HAP-1 (cell line): Measurements from ENCODE around the gene CCDC88B.

ENCODE experiments used
- DNase-seq, 2 experiments: peaks; one replicate each; pipeline ENCODE4 v3.0.0-alpha.2; 2016 to 2020; ENCODE audit warnings: low spot score in 2 of 2
- H3K27me3 ChIP-seq: fragments of 250-450 bp; sonication (Bioruptor Pico); 2 replicates; pipeline ENCODE4 v1.5.1; 2020; ENCODE audit warnings: low read depth, mild to moderate bottlenecking, moderate library complexity
- H3K36me3 ChIP-seq: fragments of 250-450 bp; sonication (Bioruptor Pico); replicated peaks from 2 replicates; pipeline ENCODE4 v1.5.1; 2020; ENCODE audit warnings: mild to moderate bottlenecking
- H3K4me1 ChIP-seq: fragments of 250-450 bp; sonication (Bioruptor Pico); 2 replicates; pipeline ENCODE4 v1.5.1; 2020; ENCODE audit warnings: mild to moderate bottlenecking
- H3K4me3 ChIP-seq: fragments of 250-450 bp; sonication (Bioruptor Pico); 2 replicates; pipeline ENCODE4 v1.5.1; 2020; ENCODE audit warnings: mild to moderate bottlenecking, moderate library complexity
- H3K9me3 ChIP-seq: fragments of 250-450 bp; sonication (Bioruptor Pico); 2 replicates; pipeline ENCODE4 v1.5.1; 2020; ENCODE audit warnings: mild to moderate bottlenecking, moderate library complexity
- in situ Hi-C: fragments of 300-500 bp; cut with MboI; formaldehyde crosslinking; loops from 3 replicates; pipeline ENCODE4 v1.14.3; 2020; ENCODE audit warnings: low sequenced_read_pairs, inconsistent platforms, mixed read lengths

The CCDC88B gene

DNA sequence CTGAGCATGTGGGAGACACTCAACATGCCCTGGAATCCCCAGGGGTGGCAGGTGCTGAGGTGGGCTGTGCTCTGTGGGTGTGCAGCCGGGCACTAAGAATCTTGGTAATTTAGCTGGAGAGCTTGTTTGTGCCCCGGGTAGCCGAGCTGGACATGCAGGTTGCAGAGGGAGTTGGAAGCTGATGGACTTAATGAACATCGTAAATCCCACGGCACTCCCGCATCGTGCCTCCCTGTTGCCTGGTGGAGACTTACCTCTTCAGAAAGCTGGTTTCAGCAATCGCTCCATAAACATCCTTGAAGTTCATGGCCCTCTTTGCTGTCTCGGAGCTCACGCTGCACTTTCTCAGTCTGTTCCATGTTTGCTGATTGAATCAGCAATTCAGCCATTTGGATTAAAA is 48.9 kb downstream of the CCDC88B start:
- in situ Hi-C loops: no loop called here
- DNase-seq: no peak
- H3K36me3 ChIP-seq: no peaks in the 10 kb centered on the region
- H3K27me3 ChIP-seq: peaks cover 4% of the 10 kb centered on the region; the same call in 1 of the 2 replicates
- H3K9me3 ChIP-seq: no peaks in the 10 kb centered on the region
- H3K4me3 ChIP-seq: no peak overlapping the region
- H3K4me1 ChIP-seq: no peaks in the 10 kb centered on the region

DNA sequence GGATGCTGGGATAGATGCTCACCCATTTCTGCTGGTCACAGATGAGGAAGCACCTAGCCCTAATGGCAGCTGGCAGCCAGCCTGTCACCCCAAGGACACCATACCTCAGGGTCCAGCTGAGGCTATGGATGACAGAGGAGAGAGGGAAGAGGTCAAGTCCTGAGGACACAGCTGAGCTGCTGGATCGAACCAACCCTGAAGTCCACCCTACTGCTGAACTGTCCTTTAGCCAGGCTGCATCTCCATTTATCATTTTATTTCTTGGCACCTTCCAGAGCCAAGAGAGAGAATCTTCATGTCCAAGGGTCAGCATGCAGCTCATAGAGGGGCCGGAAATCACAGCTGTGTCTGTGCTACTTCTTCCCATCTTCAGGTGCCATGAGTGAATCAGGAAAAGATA is 49.8 kb downstream of the CCDC88B start:
- in situ Hi-C loops: no loop called here
- no peaks in the 10 kb centered on the region for H3K9me3 ChIP-seq
- no peaks in the 10 kb centered on the region for H3K4me1 ChIP-seq
- H3K4me3 ChIP-seq: no peak overlapping the region
- DNase-seq: no peak
- H3K27me3 ChIP-seq: peaks cover 4% of the 10 kb centered on the region; the same call in 1 of the 2 replicates
- no peaks in the 10 kb centered on the region for H3K36me3 ChIP-seq

DNA sequence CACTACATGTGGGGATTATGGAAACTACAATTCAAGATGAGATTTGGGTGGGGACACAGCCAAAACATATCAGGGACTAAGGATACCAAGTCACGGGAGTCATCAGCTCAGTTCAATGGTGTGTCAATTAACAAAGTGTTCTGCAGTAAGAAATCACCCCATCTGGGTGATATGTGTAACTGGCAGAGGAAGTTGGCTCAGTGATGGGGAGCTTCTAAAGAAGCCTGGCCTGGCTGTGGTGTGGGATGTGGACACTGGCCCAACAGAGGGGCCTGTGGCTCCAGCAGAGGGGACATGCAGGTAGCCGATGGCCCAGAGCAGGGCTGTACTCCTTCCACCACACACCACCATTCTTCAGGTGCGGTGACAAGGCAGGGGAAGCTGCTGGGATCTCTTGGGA is 50.6 kb downstream of the CCDC88B start:
- Histone ChIP-seq H3K4me1 (no peaks in the 10 kb centered on the region), H3K27me3 (peaks cover 4% of the 10 kb centered on the region; the same call in 1 of the 2 replicates), H3K4me3 (no peak overlapping the region), H3K9me3 (no peaks in the 10 kb centered on the region), H3K36me3 (no peaks in the 10 kb centered on the region)
- in situ Hi-C loops: no loop called here
- DNase-seq: no peak

DNA sequence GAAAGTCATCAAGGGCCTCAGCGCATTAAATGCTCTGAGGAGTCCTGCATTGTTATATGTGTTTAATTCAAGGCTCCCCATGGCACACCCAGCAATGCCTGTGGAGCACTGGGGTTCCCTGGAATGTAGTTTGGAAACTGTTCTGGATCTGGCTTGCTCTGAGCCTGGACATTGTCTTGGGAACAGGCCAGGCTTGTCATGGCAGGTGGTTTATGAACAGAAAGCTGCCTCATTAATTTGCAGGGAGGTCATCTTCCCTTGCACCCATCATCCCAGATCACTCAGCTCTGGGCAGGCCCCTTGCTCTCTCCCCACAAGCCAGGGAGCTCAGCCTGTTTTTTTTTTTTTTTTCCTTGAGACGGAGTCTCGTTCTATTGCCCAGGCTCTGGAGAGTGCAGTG is 51.8 kb downstream of the CCDC88B start:
- no peaks in the 10 kb centered on the region; the same call in 1 of the 2 replicates for H3K27me3 ChIP-seq
- no peak for DNase-seq
- H3K4me3 ChIP-seq: no peak overlapping the region
- H3K36me3 ChIP-seq: no peaks in the 10 kb centered on the region
- H3K9me3 ChIP-seq: no peaks in the 10 kb centered on the region
- no peaks in the 10 kb centered on the region for H3K4me1 ChIP-seq
- in situ Hi-C loops: no loop called here

DNA sequence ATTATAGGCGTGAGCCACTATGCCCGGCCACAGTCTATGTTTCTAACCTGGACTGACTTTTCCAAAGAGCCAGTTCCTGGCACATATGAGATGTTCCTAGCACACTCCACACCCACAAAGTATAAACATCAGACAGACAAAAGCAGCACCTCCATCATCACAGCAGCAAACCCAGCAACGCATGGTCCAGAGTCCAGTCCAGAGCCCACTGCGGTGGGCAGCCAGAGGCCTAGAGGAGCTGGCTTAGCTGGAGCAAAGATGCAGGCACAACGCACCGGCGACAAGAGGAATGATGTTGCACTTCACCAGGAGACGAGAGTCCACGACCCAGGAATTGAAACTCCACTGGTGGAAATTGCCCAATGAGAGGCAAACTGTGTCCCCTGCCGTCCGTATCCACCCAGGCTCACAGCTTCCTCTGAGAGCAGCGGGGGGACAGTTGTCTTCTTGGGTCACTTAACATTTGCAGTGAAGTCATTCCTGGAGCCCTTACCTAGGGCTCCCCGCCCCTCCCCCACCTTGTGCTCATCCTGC is 55.6 kb downstream of the CCDC88B start:
- no peak for DNase-seq
- in situ Hi-C loops: no loop called here
- no peaks in the 10 kb centered on the region for H3K9me3 ChIP-seq
- no peaks in the 10 kb centered on the region for H3K27me3 ChIP-seq
- no peak overlapping the region for H3K4me3 ChIP-seq
- H3K36me3 ChIP-seq: no peaks in the 10 kb centered on the region
- H3K4me1 ChIP-seq: no peaks in the 10 kb centered on the region

DNA sequence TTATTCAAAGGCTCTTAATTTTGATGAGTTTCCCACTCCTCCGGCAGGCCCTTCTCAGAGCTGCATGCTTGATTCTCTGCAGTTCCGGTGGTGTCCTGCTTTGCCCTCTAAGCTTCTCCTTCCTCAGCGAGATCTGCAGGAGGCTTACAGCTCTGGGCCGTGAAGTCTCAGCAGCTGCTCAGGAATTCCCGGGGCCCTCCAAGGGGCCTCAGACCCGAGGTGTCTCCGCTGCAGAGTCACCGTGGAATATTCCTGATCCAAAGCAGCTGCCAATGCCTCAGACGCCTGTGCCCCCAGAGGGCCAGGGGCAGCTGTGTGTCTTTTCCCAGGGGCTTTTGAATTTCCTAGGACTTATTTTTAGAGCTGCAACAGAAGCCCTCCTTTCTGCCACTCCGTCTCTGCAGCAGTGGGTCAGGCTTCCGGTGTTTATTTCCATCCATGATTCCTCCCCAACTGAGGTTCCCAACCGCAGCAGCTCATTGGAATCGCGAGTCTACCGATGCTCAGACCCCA is 56.1 kb downstream of the CCDC88B start:
- H3K27me3 ChIP-seq: no peaks in the 10 kb centered on the region
- no peaks in the 10 kb centered on the region for H3K36me3 ChIP-seq
- in situ Hi-C loops: no loop called here
- no peak overlapping the region for H3K4me3 ChIP-seq
- H3K9me3 ChIP-seq: no peaks in the 10 kb centered on the region
- no peak for DNase-seq
- H3K4me1 ChIP-seq: no peaks in the 10 kb centered on the region

DNA sequence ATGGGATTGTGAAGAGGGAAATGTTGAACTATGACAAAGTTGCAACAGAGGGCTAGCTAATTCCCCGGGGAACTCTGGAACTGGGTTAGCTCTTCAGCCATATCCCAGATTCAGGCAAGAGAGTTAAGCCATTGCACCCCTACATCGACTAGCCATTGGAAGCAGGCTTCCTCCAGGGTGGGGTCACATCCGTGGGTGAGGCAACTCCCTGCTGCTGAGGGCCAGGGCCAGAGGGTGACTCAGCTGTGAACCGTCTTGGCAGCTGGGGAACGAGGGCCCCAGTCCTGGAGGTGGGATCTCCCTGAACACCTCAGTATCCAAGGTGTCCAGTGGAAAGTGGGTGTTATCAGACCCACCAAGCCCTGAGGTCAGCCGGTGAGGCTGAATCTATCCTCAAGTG is 60.1 kb downstream of the CCDC88B start:
- no peak for DNase-seq
- no peaks in the 10 kb centered on the region for H3K4me1 ChIP-seq
- 0 out of 2 replicates have a peak, but pooled peaks cover 2% of the 10 kb centered on the region for H3K9me3 ChIP-seq
- in situ Hi-C loops: no loop called here
- no peaks in the 10 kb centered on the region for H3K27me3 ChIP-seq
- no peak overlapping the region for H3K4me3 ChIP-seq
- H3K36me3 ChIP-seq: no peaks in the 10 kb centered on the region

DNA sequence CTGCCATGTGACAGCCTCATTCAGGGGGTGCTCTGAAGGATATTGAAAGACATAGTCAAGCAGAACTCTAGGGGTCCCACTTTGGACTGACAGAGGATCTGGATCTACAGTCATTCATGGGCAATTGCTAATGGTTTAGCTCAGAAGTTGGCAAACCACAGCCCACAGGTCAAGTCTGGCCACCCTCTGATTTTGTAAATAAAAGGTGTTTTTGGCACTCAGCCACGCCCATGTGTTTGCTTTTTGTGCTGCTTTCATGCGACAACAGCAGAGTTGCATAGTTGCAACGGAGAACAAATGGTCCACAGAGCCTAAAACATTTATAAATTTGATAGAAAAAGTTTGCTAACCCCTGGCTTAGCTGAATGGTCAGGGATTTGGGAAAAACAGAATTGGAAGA is 60.7 kb downstream of the CCDC88B start:
- no peak for DNase-seq
- H3K4me1 ChIP-seq: no peaks in the 10 kb centered on the region
- no peak overlapping the region for H3K4me3 ChIP-seq
- H3K36me3 ChIP-seq: no peaks in the 10 kb centered on the region
- H3K9me3 ChIP-seq: 0 out of 2 replicates have a peak, but pooled peaks cover 2% of the 10 kb centered on the region
- no peaks in the 10 kb centered on the region for H3K27me3 ChIP-seq
- in situ Hi-C loops: no loop called here

DNA sequence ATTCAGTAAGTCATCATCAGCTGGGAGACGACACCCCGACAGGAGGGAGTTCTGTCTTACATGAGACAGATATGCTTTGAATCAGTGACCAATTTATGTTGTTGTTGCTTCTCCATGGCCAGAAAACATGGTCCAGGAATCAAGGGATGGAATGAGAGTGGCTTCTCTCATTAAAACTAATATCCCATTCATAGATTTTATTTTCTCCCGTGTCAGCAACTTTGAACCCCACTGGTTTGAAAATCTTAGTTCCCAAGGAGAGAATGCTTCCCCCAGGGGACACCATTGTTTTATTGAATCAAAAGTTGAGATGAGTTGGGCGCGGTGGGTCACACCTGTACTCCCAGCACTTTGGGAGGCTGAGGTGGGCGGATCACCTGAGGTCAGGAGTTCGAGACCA is 61.8 kb downstream of the CCDC88B start:
- Histone ChIP-seq H3K36me3 (no peaks in the 10 kb centered on the region), H3K4me3 (no peak overlapping the region), H3K9me3 (0 out of 2 replicates have a peak, but pooled peaks cover 2% of the 10 kb centered on the region), H3K27me3 (no peaks in the 10 kb centered on the region), H3K4me1 (no peaks in the 10 kb centered on the region)
- in situ Hi-C loops: no loop called here
- DNase-seq: no peak

DNA sequence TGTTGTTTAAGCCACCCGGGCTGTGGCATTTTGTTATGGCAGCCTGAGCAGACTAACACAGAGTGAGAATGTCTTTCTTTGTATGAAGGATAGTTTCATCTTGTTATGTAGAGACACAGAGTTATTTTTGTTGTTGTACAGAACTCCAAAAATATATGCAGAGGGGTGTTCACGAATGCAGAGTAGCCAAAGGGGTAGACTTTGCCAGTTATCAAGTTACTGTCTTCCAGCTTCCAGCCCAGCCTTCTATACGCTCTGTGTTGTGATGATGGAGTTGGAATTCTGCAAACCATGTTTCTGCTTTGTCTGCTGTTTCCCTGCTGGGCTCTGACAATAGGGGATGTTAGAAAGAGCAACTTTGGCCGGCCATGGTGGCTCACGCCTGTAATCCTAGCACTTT is 63.1 kb downstream of the CCDC88B start:
- no peaks in the 10 kb centered on the region for H3K27me3 ChIP-seq
- in situ Hi-C loops: no loop called here
- H3K9me3 ChIP-seq: 0 out of 2 replicates have a peak, but pooled peaks cover 2% of the 10 kb centered on the region
- H3K4me1 ChIP-seq: no peaks in the 10 kb centered on the region
- H3K4me3 ChIP-seq: no peak overlapping the region
- DNase-seq: no peak
- no peaks in the 10 kb centered on the region for H3K36me3 ChIP-seq

DNA sequence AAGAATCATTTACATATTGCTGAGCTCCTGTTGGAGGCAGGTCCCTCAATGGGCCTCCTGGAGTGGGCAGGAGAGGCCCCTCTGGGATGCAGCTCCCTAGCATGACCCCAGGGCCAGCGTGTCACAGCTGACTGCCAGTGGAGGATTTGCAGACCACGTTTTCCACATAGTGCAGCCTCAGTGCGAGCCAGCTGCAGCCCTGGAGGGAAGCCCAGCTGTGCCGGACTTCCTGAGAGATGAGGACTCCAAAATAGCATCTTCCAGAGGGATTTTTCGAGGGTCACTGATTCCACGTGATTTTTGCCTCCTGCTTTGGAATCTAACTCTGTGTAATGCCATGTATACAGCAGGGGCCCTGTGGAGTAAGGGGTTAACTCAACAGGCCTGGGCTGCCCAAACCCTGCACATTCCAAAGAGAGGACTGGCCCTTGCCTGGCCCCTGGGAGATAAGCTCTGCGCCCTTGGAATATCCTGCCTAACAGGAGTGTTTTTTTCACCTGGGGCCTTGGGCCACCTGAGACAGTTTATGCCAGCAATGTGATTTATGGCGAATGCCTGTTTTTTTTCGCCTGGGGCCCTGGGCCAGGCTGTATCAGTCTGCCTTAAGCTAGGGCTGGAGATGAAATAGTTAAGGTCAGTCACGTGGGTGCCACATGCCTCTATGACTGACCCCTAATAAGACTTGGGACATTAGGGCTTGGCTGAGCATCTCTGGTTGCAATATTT is 66.4 kb downstream of the CCDC88B start:
- no peak for DNase-seq
- in situ Hi-C loops: no loop called here
- Histone ChIP-seq H3K4me1 (no peaks in the 10 kb centered on the region), H3K9me3 (0 out of 2 replicates have a peak, but pooled peaks cover 2% of the 10 kb centered on the region), H3K4me3 (no peak overlapping the region), H3K36me3 (no peaks in the 10 kb centered on the region), H3K27me3 (no peaks in the 10 kb centered on the region)
